LoVo (cell line): Measurements from ENCODE around the gene LRRC56.

Experiments
- DNase-seq: peaks from one replicate; pipeline ENCODE4 v3.0.0-alpha.2; 2016; ENCODE audit warnings: low spot score

The LRRC56 gene

DNA sequence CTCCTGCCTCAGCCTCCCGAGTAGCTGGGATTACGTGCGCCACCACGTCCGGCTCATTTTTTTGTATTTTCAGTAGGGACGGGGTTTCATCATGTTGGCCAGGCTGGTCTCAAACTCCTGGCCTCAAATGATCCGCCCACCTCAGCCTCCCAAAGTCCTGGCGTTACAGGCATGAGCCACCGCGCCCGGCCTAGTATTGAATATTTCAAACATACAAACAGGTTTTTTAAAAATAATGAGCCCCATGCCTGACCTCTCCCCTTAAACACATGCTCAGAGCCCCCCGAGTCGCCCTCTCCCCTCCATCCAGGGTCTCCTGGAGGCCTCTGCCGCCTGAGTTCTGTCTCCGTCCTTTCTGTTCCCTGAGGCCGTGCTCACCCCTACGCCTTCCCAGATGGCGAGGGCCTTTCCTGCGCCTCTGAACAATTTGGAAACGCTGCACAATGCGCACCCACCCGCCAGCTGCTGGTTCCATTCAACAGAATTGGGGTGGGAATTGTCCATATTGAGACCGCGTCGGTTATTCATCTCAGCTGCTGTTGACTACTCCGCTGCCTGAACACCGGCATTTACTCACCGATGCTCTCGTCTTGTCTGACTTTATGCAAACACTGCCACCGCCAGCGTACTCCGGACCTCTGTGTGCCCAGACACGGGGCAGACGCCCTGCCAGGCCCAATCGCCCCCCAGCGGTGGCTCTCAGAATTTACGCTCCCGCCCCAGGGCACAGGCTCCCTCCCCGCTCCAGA is 16.7 kb upstream of the LRRC56 start:
- no peak for DNase-seq

DNA sequence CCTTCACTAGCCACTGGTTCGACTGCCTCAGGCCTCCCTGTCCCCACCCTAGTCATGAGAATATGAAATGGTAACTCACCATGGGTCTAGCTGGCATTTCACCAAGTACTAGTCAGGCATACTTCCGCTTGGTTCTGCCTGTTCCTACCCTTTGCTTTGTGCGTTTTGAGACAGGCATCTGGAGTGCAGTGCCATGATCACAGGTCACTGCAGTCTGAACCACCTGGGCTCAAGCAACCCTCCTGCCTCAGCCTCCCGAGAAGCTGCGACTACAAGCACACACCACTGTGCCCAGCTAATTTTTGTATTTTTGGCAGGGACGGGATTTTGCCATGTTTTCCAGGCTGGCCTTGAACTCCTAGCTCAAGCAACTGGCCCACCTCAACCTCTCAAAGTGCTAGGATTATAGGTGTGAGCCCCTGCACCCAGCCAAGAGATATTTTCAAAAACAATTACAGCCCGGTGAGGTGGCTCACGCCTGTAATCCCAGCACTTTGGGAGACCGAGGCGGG is 16.1 kb upstream of the LRRC56 start:
- DNase-seq, result no peak

DNA sequence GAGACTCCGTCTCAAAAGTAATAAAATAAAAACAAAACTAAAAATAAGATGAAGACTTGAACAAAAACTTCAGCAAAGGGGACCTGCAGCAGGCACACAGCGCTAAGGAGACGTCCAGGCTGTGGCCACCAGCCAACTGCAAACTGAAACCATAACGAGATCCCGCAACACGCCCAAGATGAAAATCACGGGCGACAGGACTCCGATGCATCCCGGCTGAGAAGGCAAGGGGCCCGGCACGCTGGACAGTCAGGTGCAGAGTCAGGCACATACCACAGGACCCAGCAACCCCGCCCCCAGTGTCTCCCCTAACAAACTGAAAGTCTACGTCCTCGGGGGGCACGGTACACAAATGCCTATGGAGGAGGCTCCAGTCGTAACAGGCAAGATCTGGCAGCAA is 11.1 kb upstream of the LRRC56 start:
- no peak for DNase-seq

DNA sequence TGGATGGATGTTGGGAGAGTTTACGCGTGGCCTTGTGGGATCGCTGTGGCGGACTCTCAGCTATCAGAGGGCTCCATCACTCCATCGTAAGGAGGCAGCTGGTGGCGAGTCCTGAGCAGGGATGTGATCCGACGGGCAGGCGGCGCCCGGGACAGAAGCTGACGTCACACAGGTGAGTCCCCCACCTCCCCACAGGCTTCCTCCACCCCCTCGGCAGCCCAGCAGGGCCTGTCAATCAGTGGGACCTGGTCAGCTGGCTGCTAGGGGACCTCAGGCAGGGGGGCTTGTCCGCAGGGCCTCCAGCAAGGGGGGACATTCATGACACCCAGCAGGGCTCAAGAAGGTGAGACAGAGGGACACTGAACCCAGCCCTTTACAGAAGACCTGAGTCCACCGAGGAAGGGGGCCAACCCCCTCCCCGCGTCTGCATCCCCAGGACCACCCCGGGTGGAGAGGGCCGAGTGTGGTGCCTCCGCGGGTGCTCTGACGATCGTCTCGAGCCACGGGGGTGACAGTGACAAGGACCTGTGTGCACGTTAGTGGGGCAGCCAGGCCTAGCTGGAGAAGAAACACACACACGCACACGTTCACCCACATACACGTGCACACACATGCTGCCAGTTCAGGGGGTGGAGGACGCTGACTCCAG is 9.0 kb upstream of the LRRC56 start:
- DNase-seq, result no peak

DNA sequence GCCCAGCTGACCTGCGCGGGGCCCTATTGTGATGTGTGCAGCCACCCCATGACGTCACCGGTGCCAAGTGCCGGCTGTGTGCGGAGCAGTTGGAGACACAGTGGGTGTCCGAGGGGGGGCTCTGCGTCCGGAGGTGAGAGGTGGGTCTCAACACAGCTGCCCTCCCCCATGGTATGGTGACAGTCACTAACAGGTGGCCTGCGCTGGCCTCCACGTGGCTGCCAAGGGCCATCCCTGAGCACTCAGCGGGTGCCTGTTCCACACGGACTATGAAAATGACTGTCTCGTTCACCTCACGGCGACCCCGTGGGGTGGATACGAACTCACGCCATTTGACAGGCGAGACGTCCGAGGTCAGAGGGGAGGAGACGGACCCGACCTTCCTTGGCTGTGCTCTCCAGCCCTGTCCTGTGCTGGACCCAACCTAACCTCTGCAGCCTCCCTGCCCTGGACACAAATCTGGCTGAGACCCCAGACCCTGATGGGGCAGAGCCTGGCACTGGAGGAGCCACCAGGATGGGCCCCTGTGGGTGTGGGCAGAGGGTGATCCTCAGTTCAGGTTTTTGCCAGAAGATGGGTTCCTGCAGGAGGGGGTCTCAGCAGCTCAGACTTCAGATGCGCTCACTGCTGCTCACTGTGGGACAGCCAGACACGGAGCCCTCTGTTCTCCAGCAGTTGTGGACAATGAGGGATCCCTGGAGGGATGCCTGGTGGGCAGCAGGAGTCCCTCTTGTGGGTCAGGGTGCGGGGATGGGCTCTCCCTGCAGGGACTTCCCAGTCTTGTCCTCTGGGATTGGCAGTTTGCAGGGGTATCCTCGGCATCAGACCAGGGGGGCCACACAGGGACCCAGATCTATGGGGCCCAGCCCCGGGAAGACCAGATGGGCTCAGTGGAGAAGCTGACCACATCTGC is 8.3 kb upstream of the LRRC56 start:
- no peak for DNase-seq

DNA sequence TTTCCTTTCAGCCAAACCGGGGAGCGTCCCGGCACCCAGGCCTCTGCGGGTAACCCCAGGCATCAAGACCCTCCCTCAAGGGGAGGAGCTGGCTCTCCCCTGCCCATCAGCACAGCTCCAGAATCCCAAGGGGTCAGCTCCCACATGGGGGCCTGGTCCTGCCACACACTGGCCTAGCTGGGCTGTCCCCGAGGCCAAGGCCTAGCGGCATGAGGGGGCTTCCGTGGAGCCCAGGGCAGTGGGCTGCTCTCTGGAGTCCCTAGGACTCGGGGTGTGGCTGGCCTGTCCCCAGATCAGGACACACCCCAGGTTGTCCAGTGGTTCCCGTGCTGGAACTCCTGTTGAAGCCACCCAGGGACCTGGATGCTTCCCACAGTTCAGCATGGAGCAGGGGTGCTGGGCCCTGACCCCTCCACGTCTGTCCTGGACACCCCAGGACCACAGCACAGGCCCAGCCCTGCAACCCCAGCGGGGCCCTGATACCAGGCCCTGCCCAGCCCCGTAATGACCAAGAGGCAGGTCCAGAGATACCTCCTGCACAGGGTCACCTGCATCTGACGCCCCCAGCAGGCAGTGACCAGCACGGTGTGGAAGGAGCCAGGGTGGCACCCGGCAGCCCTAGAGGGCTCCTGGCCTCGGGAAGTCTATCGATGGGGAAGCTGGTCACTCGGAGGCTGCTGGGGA is 7.5 kb upstream of the LRRC56 start:
- DNase-seq, result no peak

DNA sequence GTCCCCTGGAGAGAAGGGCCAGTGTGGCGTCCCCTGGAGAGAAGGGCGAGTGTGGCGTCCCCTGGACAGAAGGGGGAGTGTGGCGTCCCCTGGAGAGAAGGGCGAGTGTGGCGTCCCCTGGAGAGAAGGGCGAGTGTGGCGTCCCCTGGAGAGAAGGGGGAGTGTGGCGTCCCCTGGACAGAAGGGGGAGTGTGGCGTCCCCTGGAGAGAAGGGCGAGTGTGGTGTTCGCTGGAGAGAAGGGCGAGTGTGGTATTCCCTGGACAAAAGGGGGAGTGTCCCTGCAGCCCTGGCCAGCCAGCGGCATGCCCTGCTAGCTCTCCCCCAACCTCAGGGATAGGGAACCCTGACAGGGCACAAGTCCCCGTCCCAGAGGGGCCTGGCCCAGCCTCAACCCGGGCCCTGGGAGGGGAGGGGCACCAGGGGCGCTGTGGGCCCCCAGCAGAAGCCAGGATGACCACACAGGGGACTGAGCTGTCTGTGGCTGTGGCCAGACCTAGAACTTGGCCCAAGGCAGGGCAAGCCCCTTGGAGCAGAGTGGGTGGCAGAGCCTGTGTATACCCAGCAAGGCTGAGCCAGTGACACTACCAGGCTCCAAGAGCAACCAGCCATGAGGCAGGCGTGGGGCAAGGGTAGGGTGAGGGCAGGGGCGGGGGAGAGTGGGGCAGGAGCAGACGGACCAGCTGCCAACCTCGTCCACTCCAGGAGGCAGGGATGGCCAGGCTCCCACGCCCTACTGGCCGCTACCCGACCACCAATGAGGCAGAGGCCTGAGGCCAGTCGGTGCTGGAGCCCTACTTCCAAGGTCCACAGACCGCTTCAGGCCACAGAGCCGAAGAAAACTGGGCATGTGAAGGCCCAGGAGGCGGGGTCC is 6.1 kb upstream of the LRRC56 start:
- no peak for DNase-seq

DNA sequence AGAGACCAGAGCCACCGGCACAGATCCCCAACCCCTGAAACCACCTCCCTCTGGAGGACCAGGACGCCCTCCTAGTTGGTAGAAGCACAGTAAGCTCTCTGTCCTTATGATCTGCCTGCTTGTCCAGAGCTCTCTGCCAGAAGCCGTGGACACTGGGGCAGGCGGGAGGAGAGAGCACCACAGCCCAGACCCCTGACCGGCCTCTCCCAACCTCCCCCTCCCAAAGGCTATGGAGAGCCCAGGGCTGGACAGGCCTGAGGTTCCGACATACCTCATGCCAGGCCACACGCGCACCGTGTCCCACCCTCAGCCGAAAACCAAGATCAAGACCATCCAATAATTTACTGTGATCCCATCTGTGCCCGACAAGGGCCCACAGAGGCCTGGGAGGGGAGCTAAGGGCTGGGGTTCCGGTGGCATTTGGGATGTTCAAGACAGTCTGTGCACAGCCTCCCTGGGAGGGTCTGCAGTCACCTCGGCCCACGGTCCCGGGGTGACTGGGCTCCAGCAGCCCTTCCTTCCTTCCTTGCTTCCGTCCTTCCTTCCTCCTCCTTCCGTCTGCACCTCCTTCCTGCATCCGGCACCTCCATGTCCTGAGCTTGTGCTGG is 5.3 kb upstream of the LRRC56 start:
- DNase-seq, result no peak

DNA sequence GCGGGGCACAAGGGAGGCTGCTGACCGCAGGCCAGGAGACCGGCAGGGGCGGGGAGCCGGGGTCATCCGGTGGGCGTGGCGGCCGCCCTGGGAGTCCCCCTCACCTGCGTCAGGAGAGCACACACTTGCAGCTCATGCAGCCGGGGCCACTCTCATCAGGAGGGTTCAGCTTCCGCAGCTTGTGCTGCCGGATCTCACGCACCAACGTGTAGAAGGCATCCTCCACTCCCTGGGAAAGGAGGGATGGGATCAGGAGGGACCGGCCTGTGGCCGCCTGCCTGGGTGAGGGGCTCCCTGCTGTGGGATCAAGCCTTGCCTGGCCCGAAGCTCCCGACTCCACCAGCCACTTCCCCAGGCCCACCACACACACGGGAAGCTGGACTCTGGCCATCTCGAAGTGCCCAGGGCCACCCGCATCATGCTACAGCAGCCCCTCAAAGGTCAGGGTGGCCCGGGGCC is 4.8 kb upstream of the LRRC56 start:
- DNase-seq, result no peak

DNA sequence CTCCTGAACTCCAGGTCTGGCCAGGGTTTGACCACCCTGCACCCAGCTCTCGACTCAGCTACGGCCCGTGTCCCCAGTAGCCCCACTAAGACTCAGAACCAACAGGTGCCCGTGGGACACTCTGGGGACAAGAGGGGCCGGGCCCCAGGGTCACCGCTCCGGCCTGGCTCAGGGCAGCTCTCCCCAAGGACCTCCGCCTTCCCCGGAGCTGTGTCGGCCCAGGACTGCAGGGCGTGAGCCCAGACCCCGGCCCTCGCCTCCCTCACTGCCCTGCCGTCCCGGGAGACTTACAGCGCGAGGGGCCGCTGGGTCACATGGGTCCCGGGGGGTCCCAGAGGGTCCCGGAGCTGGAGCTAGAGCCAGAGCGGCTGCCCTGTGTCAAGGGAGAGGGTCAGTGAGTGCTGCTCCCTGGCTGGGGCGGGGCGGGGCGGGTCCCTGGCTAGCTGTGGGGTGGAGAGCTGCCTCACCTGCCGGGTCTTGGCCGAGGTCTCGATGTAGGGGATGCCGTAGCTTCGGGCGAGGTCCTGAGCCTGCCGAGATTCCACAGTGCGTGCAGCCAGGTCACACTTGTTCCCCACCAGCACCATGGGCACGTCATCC is 4.2 kb upstream of the LRRC56 start:
- no peak for DNase-seq

DNA sequence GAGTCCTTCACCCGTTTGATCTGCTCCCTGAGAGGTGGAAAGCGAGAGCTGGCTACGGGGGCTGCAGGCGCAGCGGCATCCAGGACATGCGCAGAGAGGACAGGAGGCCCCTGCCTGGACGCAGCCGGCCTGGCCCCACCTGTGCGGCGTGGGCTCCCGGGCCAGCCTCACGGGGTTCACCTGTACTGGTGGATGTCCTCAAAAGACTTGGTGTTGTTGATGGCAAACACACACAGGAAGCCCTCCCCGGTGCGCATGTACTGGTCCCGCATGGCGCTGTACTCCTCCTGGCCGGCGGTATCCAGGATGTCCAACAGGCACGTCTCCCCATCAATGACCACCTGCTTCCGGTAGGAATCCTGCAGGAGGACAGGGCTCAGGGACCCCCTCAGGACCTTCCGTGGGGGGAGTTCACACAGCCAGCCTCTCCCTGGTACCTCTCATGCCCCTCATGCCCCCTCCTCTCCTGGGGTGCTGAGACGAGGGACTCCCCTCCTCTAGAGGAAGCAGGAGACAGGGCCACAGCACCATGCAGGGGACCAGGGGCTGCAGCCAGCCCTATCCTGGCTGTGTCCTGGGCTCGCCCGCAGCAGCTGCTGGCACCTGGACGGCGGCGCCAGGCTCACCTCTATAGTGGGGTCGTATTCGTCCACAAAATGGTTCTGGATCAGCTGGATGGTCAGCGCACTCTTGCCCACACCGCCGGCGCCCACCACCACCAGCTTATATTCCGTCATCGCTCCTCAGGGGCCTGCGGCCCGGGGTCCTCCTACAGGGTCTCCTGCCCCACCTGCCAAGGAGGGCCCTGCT is 3.5 kb upstream of the LRRC56 start:
- DNase-seq, result no peak

DNA sequence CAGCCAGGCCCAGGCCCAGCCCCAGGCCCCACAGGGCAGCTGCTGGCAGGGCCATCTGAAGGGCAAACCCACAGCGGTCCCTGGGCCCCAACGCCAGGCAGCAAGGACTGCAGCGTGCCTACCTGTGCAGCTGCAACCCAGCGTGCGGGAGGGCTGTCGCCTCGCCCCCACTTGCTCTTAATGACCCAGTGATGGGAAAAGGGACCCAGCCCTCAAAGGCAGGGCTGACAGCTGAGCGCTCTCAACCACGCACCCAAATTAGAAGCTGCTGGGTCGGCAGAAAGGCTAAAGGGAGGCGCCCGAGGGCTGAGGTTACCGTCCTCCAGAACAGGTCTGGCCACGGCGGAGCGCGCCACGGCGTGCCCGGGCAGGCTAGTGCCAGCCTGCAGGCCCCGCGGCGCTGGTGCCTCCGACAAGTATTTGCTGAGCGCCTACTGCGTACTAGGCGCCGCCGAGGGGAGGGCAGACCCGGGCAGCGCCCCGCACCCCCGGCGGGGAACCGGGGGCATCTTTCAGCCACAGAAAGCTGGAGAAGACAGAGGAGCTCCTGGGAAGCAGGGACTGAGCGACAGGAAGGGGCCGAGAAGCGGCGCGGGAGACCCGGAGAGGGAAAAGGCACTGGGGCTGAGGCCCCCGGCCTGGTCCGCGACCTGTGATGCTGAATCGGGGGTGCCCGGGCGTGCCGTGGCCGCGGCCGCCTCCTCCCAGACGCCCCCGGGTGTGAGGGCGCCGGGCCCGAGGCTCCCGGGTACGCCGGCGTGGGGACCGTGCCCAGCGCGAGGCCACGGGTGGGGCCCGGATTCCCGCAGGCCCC is 2.7 kb upstream of the LRRC56 start:
- DNase-seq, result no peak

DNA sequence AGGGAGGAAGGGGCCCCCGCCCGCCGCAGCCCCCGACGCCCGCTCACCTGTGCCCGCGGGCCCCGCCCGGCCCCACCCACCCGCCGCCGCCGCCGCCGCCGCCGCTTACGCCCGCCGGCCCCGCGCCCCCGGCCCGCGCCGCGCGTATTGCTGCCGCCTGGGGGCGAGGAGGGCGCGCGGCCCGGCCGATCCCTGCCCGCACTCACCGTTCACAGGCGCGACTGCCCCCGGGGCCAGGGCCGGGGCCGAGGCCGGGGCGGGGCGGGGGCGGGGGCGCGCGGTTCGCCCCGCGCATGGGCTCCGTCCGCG is 2.2 kb upstream of the LRRC56 start:
- no peak for DNase-seq

DNA sequence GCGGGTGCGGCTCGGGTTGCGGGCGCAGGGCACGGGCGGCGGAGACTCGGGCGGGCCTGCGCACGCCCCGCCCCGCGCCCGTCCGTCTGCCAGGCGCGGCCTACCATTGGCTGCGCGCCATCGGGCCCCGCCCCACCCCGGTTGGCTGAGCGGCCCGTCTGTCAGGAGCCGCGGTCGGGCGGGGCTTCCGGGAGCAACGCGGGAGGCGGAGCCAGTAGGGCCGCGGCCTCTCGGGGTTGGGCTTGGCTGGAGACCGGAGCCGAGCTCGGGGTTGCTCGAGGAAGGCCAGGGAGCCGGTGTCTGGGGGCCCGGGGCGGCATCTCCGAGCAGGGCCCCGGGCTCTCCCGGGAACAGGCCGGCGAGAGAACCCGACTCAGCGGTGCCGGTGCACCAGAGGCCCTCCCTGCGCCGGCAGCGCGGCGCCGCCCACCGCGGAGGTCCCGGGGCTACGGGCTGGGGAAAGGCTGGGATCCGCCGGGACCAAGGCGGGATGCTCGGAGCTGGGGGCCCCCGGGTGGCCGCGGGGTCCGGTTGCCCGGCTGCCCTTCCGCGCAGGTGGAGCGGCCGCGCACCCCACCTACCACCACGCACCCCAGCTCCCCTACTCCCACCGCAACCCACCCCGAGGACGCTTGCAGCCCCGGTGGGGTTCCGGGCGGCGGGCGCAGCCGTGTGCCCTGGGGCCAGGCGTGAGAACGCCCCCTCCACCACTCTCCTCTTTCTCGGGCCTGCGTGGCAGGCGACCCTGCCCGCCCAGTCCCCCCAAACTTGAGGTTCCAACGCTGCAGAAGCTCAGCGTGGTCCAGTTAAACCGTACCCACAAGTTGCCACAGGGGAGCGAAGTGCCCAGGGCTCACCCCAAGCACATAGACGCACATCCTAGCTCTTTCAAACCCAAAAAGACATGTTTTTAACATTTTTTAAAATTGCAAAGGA is 1.5 kb upstream of the LRRC56 start, which contains the start of gene HRAS:
TSS of gene HRAS (minus strand) at position 58 of the 936 bp plus-strand sequence.
- peak; percentile 97 for DNase-seq

DNA sequence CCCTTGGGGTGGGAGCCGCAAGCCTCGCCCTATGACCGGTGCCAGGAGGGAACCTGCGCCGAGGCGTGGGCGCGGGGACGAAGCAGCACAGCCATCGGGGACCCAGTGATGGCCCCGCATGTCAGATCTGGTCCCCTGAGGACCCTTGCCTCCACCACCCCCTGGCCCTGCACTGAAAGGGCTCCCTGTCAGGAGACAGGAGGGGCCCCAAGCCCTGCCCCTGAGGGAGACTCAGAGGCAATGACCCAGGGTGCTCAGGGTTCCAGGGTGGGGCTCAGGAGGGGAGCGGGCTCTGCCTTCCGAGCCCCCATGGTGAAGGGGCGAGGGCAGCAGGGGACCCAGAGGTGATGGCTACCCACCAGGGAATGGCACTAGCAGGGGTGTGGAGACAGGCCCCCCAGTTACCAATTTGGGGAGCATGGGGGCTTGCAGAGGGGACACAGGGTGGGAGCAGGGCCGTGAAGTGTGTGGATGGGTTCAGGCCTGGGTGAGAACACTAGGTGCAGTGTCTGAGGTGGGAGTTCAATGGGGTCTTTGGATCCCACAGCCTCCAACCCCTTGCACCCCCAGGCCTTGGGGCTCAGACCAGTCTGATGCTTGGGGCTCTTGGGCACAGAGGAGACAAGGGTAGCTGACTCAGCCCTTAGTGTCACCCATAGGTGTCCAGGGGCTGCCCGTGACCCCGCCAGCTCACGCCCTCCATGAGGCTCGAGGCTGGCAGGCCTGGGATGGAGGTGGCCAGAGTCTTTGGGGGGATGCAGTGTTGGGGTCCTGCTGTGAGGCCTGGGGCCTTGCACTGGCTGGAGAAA is 499 bp downstream of the LRRC56 start:
- DNase-seq, result no peak

DNA sequence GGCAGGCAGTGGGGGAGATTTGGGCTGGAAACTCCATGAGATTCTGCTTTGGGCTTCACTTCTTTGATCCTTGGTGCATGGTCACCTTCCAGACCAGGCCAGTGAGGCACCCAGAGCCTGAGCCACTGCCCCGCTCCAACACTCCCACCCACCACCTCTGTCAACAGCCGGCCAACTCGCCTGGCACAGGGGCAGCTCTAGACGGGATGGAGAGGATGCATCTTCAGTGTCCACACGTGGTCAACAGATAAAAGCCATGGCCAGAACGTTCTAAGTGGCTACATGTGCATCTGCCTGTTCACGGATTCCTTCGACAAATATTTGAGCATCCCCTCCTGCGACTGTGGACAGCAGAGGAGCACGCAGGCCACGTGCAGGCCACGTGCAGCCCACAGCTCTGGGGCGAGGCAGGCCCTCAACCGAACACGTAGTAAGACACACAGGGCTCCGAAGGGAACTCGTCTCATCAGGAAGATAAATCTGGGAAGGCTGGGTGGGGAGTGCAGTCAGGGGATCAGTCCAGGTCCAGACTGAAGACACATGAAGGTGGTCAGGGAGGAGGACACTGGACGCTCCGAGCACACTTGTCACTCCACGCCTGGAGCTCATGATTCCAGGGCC is 1.2 kb downstream of the LRRC56 start:
- DNase-seq, result no peak
